NCI-H1092 (cell line): ENCODE measurements around the gene EBF3.

Experiments
- DNase-seq: peaks from one replicate; lab custom pipeline; 2025; lab: John Stamatoyannopoulos, UW

EBF3 gene

GRCh38 chr10:129963641-129964501, at the start of gene EBF3:
Gene EBF3 (minus strand): TSS chr10:129964274. CDS start chr10:129963768, 506 bp downstream.
- peak; percentile 70 for DNase-seq

- no peak for DNase-seq
Observed at GRCh38 chr10:130013335-130014262, 49.5 kb upstream of the EBF3 start.

DNA sequence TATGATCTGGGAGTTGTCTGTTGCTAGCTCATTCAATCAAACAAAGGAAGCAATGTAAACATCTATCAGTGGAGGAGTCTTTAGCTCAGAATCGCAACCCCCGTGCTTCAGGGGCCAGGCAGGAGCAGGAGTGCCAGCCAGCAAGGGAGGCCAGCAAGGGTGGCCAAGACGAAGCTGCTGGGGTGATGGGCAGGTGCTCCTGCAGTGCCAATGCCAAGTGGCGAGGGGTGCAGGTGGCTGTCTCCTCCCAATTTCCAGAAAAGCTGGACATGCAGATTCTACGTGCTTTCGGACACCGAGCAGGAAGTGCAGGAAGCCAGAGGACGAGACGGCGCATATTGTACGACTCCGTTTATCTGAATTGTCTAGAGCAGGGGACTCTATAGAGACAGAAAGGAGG, 48.1 kb upstream of the EBF3 start:
- no peak for DNase-seq

- DNase-seq, result no peak
Observed at GRCh38 chr10:130010653-130011052, 46.6 kb upstream of the EBF3 start.

GRCh38 chr10:130009228-130009627, 45.2 kb upstream of the EBF3 start:
- DNase-seq, result no peak

DNA sequence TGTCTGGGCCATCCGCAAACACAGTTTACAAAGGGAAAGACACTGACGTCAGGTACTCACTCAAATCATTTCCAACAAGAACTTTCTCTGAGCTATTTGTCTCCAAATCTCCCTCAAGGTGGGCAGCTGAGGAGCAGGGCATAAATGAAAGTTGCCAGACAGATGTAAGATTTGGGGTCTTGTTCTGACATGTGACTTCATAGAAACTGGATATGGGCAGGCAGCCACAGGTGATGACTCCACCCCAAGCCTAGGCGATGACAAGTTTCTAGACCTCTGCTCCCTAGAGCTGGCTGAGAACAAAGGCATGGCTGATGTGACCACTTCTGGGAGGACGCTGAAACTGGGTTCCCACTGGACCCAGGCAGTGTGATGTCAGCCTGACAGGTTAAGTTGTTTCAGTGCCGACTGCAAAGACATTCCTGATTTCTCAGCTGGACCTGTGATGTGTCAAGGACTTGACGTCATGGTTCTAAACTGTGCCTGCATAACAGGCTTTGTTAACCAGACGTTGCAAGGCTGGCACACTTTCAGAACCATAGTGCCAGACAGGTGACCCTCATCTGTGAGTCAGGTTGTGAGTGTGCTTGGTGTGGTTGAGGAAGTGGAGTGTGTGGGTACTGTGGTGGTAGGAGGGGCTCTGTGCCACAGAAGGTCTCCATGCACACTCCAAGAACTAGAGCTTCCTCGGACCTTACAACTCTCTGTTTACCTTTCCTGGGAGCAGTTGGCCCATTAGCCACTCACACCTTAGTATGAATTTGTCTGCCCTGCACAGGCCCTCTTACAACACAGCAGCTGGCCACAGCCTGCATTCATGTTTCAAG, 39.9 kb upstream of the EBF3 start:
- DNase-seq, result no peak

DNA sequence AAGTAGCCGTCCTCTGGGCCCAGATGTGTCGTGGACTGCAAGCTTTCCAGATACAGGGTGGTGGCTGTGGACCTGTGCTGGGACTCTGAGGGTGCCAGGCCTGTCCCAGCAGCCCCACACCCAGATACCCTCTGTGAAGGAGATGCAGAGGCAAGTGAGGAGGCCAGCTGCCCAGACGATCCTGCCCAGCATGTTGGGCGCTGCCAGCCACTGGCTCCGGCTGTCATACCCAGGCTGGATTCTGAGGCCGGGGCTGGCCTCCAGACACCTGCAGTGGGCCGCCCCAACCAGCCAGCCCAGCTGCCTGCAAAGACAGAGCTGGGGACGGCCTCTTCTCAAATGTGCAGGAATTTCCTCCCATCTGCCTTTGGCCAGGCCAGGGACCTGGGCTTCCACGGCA, 39.1 kb upstream of the EBF3 start:
- no peak for DNase-seq

DNA sequence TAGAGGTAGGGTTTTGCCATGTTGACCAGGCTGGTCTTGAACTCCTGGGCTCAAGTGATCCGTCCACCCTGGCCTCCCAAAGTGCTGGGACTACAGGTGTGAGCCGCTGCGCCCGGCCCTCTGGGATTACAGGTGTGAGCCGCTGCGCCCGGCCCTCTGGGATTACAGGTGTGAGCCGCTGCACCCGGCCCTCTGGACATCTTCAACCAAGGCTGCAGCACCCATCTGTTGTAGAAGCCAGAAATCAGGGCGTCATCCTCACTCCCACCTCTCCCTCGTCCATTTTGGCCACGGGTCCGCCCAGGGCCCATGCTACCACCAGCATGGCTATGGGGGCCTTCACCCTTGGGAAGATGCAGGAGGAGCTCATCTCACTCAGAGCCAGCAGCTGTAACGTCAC, 38.5 kb upstream of the EBF3 start:
- DNase-seq, result no peak

- no peak for DNase-seq
Observed at GRCh38 chr10:130000918-130001317, 36.8 kb upstream of the EBF3 start.

DNA sequence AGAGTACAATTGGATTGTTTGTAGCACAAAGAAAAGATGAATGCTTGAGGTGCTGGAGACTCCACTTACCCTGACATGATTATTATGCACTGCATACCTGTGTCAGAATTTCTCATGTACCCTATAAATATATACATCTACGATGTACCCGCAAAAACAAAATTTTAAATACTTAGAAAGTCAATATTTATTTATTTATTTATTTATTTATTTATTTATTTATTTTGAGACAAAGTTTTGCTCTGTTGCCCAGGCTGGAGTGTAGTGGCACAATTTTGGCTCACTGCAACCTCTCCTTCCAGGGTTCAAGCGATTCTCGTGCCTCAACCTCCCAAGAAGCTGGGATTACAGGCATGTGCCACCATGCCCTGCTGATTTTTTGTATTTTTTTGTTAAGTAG, 35.1 kb upstream of the EBF3 start:
- no peak for DNase-seq

GRCh38 chr10:129993621-129994020, 29.5 kb upstream of the EBF3 start:
- DNase-seq, result no peak

GRCh38 chr10:129992356-129992755, 28.3 kb upstream of the EBF3 start:
- no peak for DNase-seq

DNA sequence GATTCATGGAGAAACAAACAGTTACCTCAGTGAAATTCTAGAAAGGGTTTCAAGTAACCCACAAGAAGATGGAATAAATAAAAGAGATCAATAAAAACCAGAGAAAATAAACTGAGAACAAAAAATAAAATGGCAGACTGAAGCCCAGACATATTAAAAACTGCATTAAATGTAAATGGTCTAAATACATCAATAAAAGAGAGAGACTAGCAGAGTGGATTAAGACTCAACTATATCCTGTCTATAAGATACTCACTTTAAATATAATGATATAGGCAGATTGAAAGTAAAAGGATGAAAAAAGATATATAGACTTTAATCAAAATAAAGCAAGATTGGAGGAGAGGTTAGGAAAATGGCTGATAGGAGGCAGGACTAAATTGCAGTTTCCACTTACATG, 18.8 kb upstream of the EBF3 start:
- no peak for DNase-seq

DNA sequence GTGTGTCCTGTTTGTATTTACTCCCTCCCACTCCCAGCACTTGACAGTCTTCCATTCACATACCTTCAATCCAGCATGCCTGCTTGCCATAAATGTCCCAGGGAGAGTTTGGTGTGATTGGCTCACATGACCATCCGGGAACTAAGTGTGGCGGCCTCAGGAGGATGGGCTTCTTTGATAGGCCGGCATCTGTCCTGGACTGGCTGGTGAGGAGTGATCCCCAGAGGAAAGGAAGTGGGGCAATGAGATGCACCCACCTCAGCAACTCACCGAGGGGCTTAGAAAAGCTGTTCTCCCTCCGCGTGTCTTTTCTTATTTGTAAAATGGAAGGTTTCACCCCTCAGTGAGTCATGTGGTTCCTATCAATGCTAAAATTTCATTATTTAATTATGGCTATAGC, 14.9 kb upstream of the EBF3 start:
- no peak for DNase-seq

- DNase-seq, result no peak
Observed at GRCh38 chr10:129978322-129978721, 14.2 kb upstream of the EBF3 start.

DNA sequence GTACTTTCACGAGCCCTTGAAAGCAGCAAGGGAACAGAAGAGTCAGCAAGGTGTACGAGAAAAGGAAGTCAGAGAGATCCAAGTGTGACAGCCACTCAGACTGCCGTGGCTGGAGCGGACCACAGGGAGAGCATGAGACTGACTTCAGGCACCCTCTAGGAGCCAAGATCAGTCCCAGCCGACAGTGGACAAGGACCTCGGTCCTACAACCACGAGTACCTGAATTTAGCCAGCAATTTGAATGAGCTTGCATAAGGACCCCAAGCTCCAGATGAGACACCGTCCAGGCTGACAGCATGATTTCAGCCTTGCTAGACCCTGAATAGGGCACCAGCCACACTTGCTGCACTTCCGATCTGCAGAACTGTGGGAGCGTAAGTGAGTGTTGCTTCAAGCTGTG, 13.7 kb upstream of the EBF3 start:
- DNase-seq, result no peak

- no peak for DNase-seq
Observed at GRCh38 chr10:129973674-129974059, 9.6 kb upstream of the EBF3 start.

DNA sequence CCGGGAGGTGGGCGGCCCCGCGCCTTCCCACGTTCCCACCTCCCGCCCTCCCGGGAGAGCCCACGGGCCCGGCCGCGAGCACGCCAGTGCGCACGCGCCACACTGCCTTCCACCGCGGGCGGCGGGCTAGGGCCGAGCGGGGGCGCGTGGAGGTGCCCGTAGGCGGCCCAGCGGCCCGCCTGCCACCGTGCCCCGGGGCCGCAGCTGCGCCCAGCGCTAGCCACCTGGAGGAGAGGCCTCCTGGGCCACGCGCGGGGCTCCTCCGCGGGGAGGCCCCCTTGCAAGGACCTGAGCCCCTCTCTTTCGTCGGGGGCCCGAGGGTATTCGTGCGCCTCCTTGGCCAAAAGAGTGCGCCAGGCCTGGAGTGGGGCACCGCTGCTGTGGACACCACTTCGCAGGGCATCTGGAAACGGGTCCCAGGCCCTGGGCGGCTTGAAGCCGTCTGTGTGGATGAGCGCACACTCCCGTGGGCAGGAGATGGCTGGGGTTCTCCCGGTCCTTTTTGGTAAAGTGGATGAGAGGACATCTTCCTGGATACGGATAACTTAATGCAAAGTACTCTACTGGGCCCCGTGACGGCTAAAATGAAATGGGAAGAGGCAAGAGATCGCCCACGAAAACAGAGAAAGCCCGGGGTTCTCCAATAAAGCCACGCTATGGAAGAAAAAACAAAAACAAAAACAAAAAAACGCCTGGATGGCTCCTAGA, 9.0 kb upstream of the EBF3 start:
- no peak for DNase-seq

GRCh38 chr10:129972145-129972965, 8.3 kb upstream of the EBF3 start:
- DNase-seq, result no peak

DNA sequence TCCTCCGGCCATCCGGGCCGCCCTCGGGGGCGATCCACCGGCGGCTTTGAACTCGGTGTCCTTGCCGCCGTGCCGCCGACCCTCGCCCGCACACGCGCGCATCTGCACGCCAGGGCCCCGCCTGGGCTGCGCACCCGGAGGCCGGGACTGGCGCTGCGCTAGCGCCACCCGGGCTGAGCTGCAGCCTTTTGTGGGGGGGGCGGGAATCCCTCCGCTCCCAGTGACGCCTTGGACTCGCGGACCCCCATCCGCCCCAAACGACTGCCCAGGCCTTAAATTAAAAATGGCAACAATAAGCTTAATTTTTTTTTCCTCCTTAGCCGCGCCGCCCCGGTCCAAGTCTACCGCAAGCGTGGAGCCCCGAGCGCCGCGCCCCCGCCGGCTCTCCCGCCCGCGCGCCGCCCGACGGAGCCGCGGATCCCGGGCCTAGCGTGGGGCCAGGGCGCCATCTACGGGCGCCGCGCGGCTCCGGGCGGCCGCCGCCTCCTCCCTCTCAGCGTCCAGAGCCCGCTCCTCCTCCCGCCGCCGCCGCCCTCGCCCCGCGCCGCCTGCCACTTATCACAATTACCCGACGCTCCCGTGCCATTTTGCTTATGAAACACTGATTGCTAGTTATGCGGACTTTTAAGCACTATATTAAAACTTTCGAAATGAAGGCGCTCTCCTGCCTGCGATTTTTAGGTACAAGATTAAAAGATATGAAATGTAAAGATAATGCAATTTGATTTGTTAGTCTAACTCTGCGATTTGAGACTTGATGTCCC, 7.5 kb upstream of the EBF3 start:
- no peak for DNase-seq
